SK-N-MC (cell line): ENCODE measurements around the gene RSF1.

ENCODE experiments used
- DNase-seq: peaks from one replicate; pipeline ENCODE4 v3.0.0-alpha.2; 2011; ENCODE audit warnings: low read depth, low spot score
- H3K27ac ChIP-seq: fragments of 200-600 bp; sonication (generic); 2 replicates; pipeline ENCODE4 v1.5.1; 2016; ENCODE audit warnings: mixed run types
- H3K36me3 ChIP-seq: fragments of 200-600 bp; sonication (generic); 2 replicates; pipeline ENCODE4 v1.6.1; 2017; ENCODE audit warnings: antibody characterized with exemption, low read length, mixed read lengths; ENCODE audit not compliant: insufficient read depth
- H3K4me3 ChIP-seq: fragments of 200-600 bp; sonication (generic); 2 replicates; pipeline ENCODE4 v1.5.1; 2016
- H3K9ac ChIP-seq: fragments of 200-600 bp; sonication (generic); 2 replicates; pipeline ENCODE4 v1.8.0; 2017; ENCODE audit warnings: mixed run types, mixed read lengths; ENCODE audit not compliant: insufficient read length
- H3K9me3 ChIP-seq: fragments of 200-600 bp; sonication (generic); 2 replicates; pipeline ENCODE4 v1.6.1; 2017; ENCODE audit warnings: low read depth, mild to moderate bottlenecking, antibody characterized with exemption, low read length, moderate library complexity, mixed read lengths
- EZH2 ChIP-seq: fragments of 200-600 bp; sonication (generic); IDR thresholded peaks from one replicate; pipeline ENCODE4 v1.6.1; 2017; ENCODE audit warnings: antibody characterized with exemption
- FOXP2 ChIP-seq: optimal IDR thresholded peaks from 2 replicates; pipeline ENCODE3; 2011; ENCODE audit warnings: mild to moderate bottlenecking, moderate library complexity; ENCODE audit not compliant: insufficient read depth; ENCODE audit errors: extremely low read length, control extremely low read depth
- POLR2AphosphoS5 ChIP-seq: IDR thresholded peaks from 2 replicates; pipeline ENCODE4 v1.6.1; 2012; ENCODE audit warnings: mild to moderate bottlenecking, low read depth, low read length, borderline replicate concordance

RSF1 gene

GRCh38 chr11:77750394-77751156 lies 69.9 kb downstream of the RSF1 start:
- TF ChIP-seq POLR2AphosphoS5 (no peak), FOXP2 (no peak), EZH2 (no peak)
- Histone ChIP-seq H3K9ac (no peak overlapping the region), H3K27ac (no peak overlapping the region), H3K9me3 (no peaks in the 10 kb centered on the region), H3K36me3 (peaks cover 19% of the 10 kb centered on the region), H3K4me3 (no peak overlapping the region)
- no peak for DNase-seq

- Histone ChIP-seq H3K36me3 (peaks cover 10% of the 10 kb centered on the region), H3K4me3 (no peak overlapping the region), H3K27ac (no peak overlapping the region), H3K9ac (no peak overlapping the region), H3K9me3 (no peaks in the 10 kb centered on the region)
- DNase-seq, result no peak
- TF ChIP-seq FOXP2 (no peak), POLR2AphosphoS5 (no peak), EZH2 (no peak)
These were observed 71.3 kb downstream of the RSF1 start for GRCh38 chr11:77749232-77749631.

DNA sequence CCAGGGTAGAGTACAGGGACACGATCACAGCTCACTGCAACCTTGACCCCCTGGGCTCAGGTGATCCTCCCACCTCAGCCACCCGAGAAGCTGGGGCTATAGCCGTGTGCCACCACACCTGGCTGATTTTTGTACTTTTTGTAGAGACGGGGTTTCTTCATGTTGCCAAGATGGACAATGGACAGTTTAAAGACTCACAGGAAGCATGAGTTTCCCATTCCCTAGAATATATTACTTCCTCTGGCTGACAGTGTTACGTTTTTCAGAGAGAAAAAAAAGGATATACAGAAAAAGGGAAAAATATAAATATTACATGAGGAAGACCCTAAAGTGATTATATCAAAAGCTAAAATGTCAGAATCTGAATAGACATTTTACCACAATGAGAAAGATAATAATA lies 72.3 kb downstream of the RSF1 start:
- Histone ChIP-seq H3K9ac (no peak overlapping the region), H3K36me3 (peaks cover 10% of the 10 kb centered on the region; the same call in 1 of the 2 replicates), H3K4me3 (no peak overlapping the region), H3K9me3 (no peaks in the 10 kb centered on the region), H3K27ac (no peak overlapping the region)
- TF ChIP-seq EZH2 (no peak), FOXP2 (no peak), POLR2AphosphoS5 (no peak)
- DNase-seq, result no peak

- no peak for DNase-seq
- H3K4me3 ChIP-seq, result no peak overlapping the region
- TF ChIP-seq EZH2, result no peak
- no peak for TF ChIP-seq FOXP2
- TF ChIP-seq POLR2AphosphoS5, result no peak
- no peaks in the 10 kb centered on the region for H3K9me3 ChIP-seq
- H3K9ac ChIP-seq, result no peak overlapping the region
- H3K27ac ChIP-seq, result no peak overlapping the region
- peaks cover 10% of the 10 kb centered on the region; the same call in 1 of the 2 replicates for H3K36me3 ChIP-seq
These were observed 73.0 kb downstream of the RSF1 start for GRCh38 chr11:77747381-77747969.

DNA sequence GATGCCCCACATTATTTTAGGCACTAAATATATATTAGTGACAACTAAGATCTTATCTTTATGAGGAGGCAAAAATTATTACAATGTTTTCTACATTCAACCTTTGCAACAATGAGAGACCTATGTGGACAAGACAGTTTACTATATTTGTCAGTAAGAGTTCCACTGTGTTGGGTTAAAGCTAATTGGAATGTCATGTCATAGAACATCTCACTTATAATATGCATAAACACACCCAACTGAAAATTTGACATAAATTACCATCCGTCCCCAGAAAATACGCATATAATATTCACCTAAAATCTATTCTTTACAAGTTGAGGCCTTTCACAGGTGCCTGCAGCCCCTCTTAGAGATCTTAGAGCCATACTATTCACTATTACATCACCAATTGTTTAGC lies 84.0 kb downstream of the RSF1 start:
- no peak overlapping the region for H3K27ac ChIP-seq
- H3K4me3 ChIP-seq, result no peak overlapping the region
- peaks cover 47% of the 10 kb centered on the region for H3K36me3 ChIP-seq
- no peak overlapping the region for H3K9ac ChIP-seq
- no peaks in the 10 kb centered on the region for H3K9me3 ChIP-seq
- DNase-seq, result no peak
- TF ChIP-seq FOXP2 (no peak), EZH2 (no peak), POLR2AphosphoS5 (no peak)

DNA sequence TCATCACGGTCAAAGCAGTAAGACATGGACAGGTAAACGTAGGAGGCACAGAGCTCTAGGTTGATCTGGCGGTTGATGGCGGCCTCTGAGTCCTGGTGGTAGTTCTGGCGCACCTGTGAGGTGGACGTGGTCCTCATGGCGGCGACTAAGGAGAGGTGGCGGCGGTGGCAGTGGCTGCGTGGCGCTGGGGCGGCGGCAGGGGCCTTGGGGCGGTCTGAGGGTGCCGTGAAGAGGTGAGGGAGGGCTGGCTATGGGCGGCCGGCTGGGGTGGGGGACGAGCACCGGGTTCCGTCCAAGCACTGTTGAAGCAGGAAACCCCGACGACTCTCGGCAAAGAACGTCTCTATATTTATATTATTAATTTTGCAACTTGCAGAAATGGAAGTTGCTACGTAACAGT lies 85.6 kb downstream of the RSF1 start:
- H3K27ac ChIP-seq, result no peak overlapping the region
- TF ChIP-seq POLR2AphosphoS5, result no peak
- no peak overlapping the region for H3K4me3 ChIP-seq
- peaks cover 51% of the 10 kb centered on the region for H3K36me3 ChIP-seq
- no peak overlapping the region for H3K9ac ChIP-seq
- 0 out of 2 replicates have a peak, but pooled peaks cover 5% of the 10 kb centered on the region for H3K9me3 ChIP-seq
- DNase-seq, result no peak

DNA sequence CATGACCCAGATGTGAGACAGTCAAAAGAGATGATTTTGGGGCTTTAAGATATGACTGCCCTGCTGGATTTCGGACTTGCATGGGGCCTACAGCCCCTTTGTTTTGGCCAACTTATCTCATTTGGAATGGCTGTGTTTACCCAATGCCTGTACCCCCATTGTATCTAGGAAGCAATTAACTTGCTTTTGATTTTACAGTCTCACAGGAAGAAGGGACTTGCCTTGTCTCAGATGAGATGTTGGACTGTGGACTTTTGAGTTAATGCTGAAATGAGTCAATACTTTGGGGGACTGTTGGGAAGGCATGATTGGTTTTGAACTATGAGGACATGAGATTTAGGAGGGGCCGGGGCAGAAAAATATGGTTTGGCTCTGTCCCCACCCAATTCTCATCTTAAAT lies 88.4 kb downstream of the RSF1 start:
- H3K4me3 ChIP-seq, result no peak overlapping the region
- TF ChIP-seq POLR2AphosphoS5 (no peak), FOXP2 (no peak), EZH2 (no peak)
- no peak overlapping the region for H3K27ac ChIP-seq
- DNase-seq, result no peak
- H3K9ac ChIP-seq, result no peak overlapping the region
- 0 out of 2 replicates have a peak, but pooled peaks cover 5% of the 10 kb centered on the region for H3K9me3 ChIP-seq
- H3K36me3 ChIP-seq, result peaks cover 41% of the 10 kb centered on the region

- H3K27ac ChIP-seq, result no peak overlapping the region
- H3K9me3 ChIP-seq, result 0 out of 2 replicates have a peak, but pooled peaks cover 5% of the 10 kb centered on the region
- no peak for DNase-seq
- peaks cover 29% of the 10 kb centered on the region for H3K36me3 ChIP-seq
- H3K9ac ChIP-seq, result no peak overlapping the region
- no peak overlapping the region for H3K4me3 ChIP-seq
- TF ChIP-seq POLR2AphosphoS5, result no peak
- TF ChIP-seq EZH2, result no peak
- no peak for TF ChIP-seq FOXP2
These were observed 89.7 kb downstream of the RSF1 start for GRCh38 chr11:77730789-77731188.
